PC-3 (cell line): ENCODE measurements around the gene MTA3. TPM values are rescaled to one million over a fixed set of nuclear protein-coding genes. Genes with fewer than 3 reads are reported as not detected.

ENCODE experiments used
- ATAC-seq: fragments of 200-7000 bp; cut with Tn5 transposase; 2 replicates; pipeline ENCODE4 v1.9.1; 2020; ENCODE audit warnings: mild to moderate bottlenecking, moderate library complexity
- BruUV-seq: library from RNA; stranded (reverse); fragments of 400-500 nt; replicated peaks from 2 replicates; lab custom pipeline; 2021; lab: Mats Ljungman, UMichigan
- CTCF ChIA-PET: fragments of 300-600 bp; sonication (Branson Sonifier 250); formaldehyde crosslinking; loops from one replicate; lab custom pipeline; 2022; ENCODE audit warnings: antibody characterized with exemption; lab: Charles Lee
- POLR2A ChIA-PET: fragments of 300-600 bp; sonication (Branson Sonifier 250); formaldehyde crosslinking; loops from one replicate; lab custom pipeline; 2022; ENCODE audit warnings: antibody characterized with exemption; ENCODE audit not compliant: unreplicated experiment; lab: Charles Lee
- DNase-seq: peaks from one replicate; pipeline ENCODE4 v3.0.0-alpha.2; 2015
- H2AFZ ChIP-seq: fragments of 300-600 bp; sonication (generic); 2 replicates; pipeline ENCODE4 v1.6.0; 2016; ENCODE audit warnings: antibody characterized with exemption, low read length
- H3F3A ChIP-seq: fragments of 300-600 bp; sonication (generic); one replicate; pipeline ENCODE4 v1.6.0; 2017; ENCODE audit warnings: antibody characterized with exemption, low read length, control low read depth, mild to moderate bottlenecking; ENCODE audit not compliant: unreplicated experiment
- H3K27ac ChIP-seq: fragments of 300-600 bp; sonication (generic); 2 replicates; pipeline ENCODE4 v1.5.1; 2016; ENCODE audit warnings: mild to moderate bottlenecking, low read length
- H3K27me3 ChIP-seq: fragments of 300-600 bp; sonication (generic); 2 replicates; pipeline ENCODE4 v1.6.1; 2016; ENCODE audit warnings: low read length, mixed read lengths
- H3K36me3 ChIP-seq: fragments of 300-600 bp; sonication (generic); 2 replicates; pipeline ENCODE4 v1.6.1; 2016; ENCODE audit warnings: low read depth, mixed run types, low read length, mixed read lengths
- H3K4me1 ChIP-seq: fragments of 300-600 bp; sonication (generic); 2 replicates; pipeline ENCODE4 v1.5.1; 2016; ENCODE audit warnings: low read length; ENCODE audit not compliant: insufficient read depth
- H3K4me2 ChIP-seq: fragments of 300-600 bp; sonication (generic); 2 replicates; pipeline ENCODE4 v1.6.0; 2016; ENCODE audit warnings: low read length
- H3K4me3 ChIP-seq: fragments of 300-600 bp; sonication (generic); 2 replicates; pipeline ENCODE4 v1.5.1; 2016; ENCODE audit warnings: mild to moderate bottlenecking, low read length, mixed read lengths
- H3K79me2 ChIP-seq: fragments of 300-600 bp; sonication (generic); 2 replicates; pipeline ENCODE4 v1.6.1; 2017; ENCODE audit warnings: low read length, mixed read lengths
- H3K9ac ChIP-seq: fragments of 300-600 bp; sonication (generic); 2 replicates; pipeline ENCODE4 v1.6.0; 2016; ENCODE audit warnings: mild to moderate bottlenecking, low read length
- H3K9me2 ChIP-seq: fragments of 300-600 bp; sonication (generic); replicated peaks from 2 replicates; pipeline ENCODE4 v1.6.1; 2016; ENCODE audit warnings: mixed run types, low read length, mixed read lengths
- H3K9me3 ChIP-seq: fragments of 300-600 bp; sonication (generic); 2 replicates; pipeline ENCODE4 v1.6.1; 2016; ENCODE audit warnings: low read length, mixed read lengths
- H4K20me1 ChIP-seq: fragments of 300-600 bp; sonication (generic); 2 replicates; pipeline ENCODE4 v1.6.1; 2016; ENCODE audit warnings: low read length, mixed read lengths
- CTCF ChIP-seq: fragments of 300-600 bp; sonication (generic); conservative IDR thresholded peaks from 2 replicates; pipeline ENCODE4 v1.5.1; 2017; ENCODE audit warnings: antibody characterized with exemption, low read depth, mild to moderate bottlenecking, low read length
- EZH2 ChIP-seq: fragments of 300-600 bp; sonication (generic); IDR thresholded peaks from one replicate; pipeline ENCODE4 v1.6.1; 2017; ENCODE audit warnings: antibody characterized with exemption, mild to moderate bottlenecking, low read length; ENCODE audit not compliant: unreplicated experiment
- EZH2phosphoT487 ChIP-seq: fragments of 300-600 bp; sonication (generic); IDR thresholded peaks from 2 replicates; pipeline ENCODE4 v1.6.1; 2018; ENCODE audit warnings: mild to moderate bottlenecking, antibody characterized with exemption, low read length, borderline replicate concordance
- intact Hi-C: fragments of 100-400 bp; cut with micrococcal nuclease; formaldehyde crosslinking; loops from 2 replicates; pipeline ENCODE4 v1.9.0; 2023
- total RNA-seq: library from RNA; depleted of rRNA; stranded (reverse); fragments of >200 nt; gene quantifications from 2 replicates; pipeline ENCODE4 v1.2.3, GENCODE V29; 2014

MTA3 gene
- total RNA-seq, 1 experiment from 2014 or later = 27.3 TPM

GRCh38 chr2:42613281-42614064 is 45.0 kb downstream of the MTA3 start:
- Histone ChIP-seq H3K9ac (no peak overlapping the region), H3K27me3 (no peaks in the 10 kb centered on the region), H3F3A (no peaks in the 10 kb centered on the region), H4K20me1 (no peaks in the 10 kb centered on the region), H2AFZ (no peak overlapping the region), H3K36me3 (peaks cover 5% of the 10 kb centered on the region; the same call in 1 of the 2 replicates), H3K9me3 (no peaks in the 10 kb centered on the region), H3K9me2 (no peaks in the 10 kb centered on the region), H3K27ac (no peak overlapping the region), H3K4me2 (no peak overlapping the region), H3K79me2 (no peaks in the 10 kb centered on the region), H3K4me1 (no peaks in the 10 kb centered on the region), H3K4me3 (no peak overlapping the region)
- TF ChIP-seq CTCF (no peak), EZH2phosphoT487 (no peak), EZH2 (no peak)
- ChIA-PET CTCF (no interaction called here), POLR2A (no interaction called here)
- intact Hi-C loops = no loop called here
- ATAC-seq (no peak), DNase-seq (no peak)
- BruUV-seq = no TSS peak

- no peaks in the 10 kb centered on the region for H3K27me3 ChIP-seq
- H3K9ac ChIP-seq = no peak overlapping the region
- H3K79me2 ChIP-seq = no peaks in the 10 kb centered on the region
- no peaks in the 10 kb centered on the region for H3F3A ChIP-seq
- ATAC-seq (no peak), DNase-seq (no peak)
- intact Hi-C loops = no loop called here
- ChIA-PET CTCF (no interaction called here), POLR2A (no interaction called here)
- no peak for TF ChIP-seq CTCF
- no peak for TF ChIP-seq EZH2phosphoT487
- TF ChIP-seq EZH2 = no peak
- H3K36me3 ChIP-seq = no peaks in the 10 kb centered on the region; the same call in 1 of the 2 replicates
- BruUV-seq = no TSS peak
- no peaks in the 10 kb centered on the region for H4K20me1 ChIP-seq
- peaks cover 4% of the 10 kb centered on the region; the same call in 1 of the 2 replicates for H3K4me1 ChIP-seq
- H3K27ac ChIP-seq = no peak overlapping the region
- H3K9me2 ChIP-seq = no peaks in the 10 kb centered on the region
- no peak overlapping the region for H2AFZ ChIP-seq
- H3K4me2 ChIP-seq = no peak overlapping the region
- H3K9me3 ChIP-seq = no peaks in the 10 kb centered on the region
- H3K4me3 ChIP-seq = no peak overlapping the region
Measured at GRCh38 chr2:42614838-42615237, 46.4 kb downstream of the MTA3 start.

- TF ChIP-seq CTCF (no peak), EZH2 (no peak), EZH2phosphoT487 (no peak)
- Histone ChIP-seq H3K4me3 (no peak overlapping the region), H3K4me1 (peaks cover 4% of the 10 kb centered on the region; the same call in 1 of the 2 replicates), H3K9me3 (no peaks in the 10 kb centered on the region), H3K4me2 (no peak overlapping the region), H3K27ac (no peak overlapping the region), H4K20me1 (no peaks in the 10 kb centered on the region), H3F3A (no peaks in the 10 kb centered on the region), H3K9me2 (no peaks in the 10 kb centered on the region), H3K9ac (no peak overlapping the region), H2AFZ (no peak overlapping the region), H3K79me2 (no peaks in the 10 kb centered on the region), H3K27me3 (no peaks in the 10 kb centered on the region), H3K36me3 (peaks cover 4% of the 10 kb centered on the region)
- intact Hi-C loops = no loop called here
- ChIA-PET POLR2A (no interaction called here), CTCF (no interaction called here)
- DNase-seq = no peak
- no TSS peak for BruUV-seq
- ATAC-seq = no peak
Measured at GRCh38 chr2:42618116-42618515, 49.7 kb downstream of the MTA3 start.
